Measurements from ENCODE around the gene SRSF12. TPM values are rescaled to one million over a fixed set of nuclear protein-coding genes. Genes with fewer than 3 reads are reported as not detected.

Gene SRSF12
- total RNA-seq, 4 donors from 2014 or later, result 0.74 to 1.4 (median 1.1) TPM

- Histone ChIP-seq H3K27me3 (no peaks in the 10 kb centered on the region), H3K9me3 (no peaks in the 10 kb centered on the region), H3K4me1 (peaks cover 0 to 8% (median 0%) of the 10 kb centered on the region in 3 donors), H3K27ac (no peak overlapping the region), H3K36me3 (no peaks in the 10 kb centered on the region), H3K4me3 (no peak overlapping the region)
- 87 to 95% methylated on average over 7 to 9 of the region's 9 CpGs for WGBS, 2 donors (ENCODE audit: low coverage in 1 of 2)
- ATAC-seq, result no peak
- TF ChIP-seq CTCF (IDR thresholded peaks at IDR 0.05) (no peak), POLR2AphosphoS5 (IDR thresholded peaks at IDR 0.05) (no peak)
Observed at GRCh38 chr6:89111933-89112332, 5.9 kb downstream of the SRSF12 start.

GRCh38 chr6:89110284-89110683 is 7.6 kb downstream of the SRSF12 start:
- TF ChIP-seq POLR2AphosphoS5 (IDR thresholded peaks at IDR 0.05) (no peak), POLR2A (IDR thresholded peaks at IDR 0.05) (no peak), EP300 (IDR thresholded peaks at IDR 0.05) (no peak), CTCF (IDR thresholded peaks at IDR 0.05) (no peak)
- H3K27ac ChIP-seq, result no peak overlapping the region
- H3K36me3 ChIP-seq, result no peaks in the 10 kb centered on the region
- 90 to 100% methylated on average over 2 to 3 of the region's 3 CpGs for WGBS, 2 donors (ENCODE audit: low coverage in 1 of 2)
- no peak for ATAC-seq
- no peaks in the 10 kb centered on the region for H3K4me1 ChIP-seq
- H3K4me3 ChIP-seq, result no peak overlapping the region
- no peaks in the 10 kb centered on the region for H3K27me3 ChIP-seq
- H3K9me3 ChIP-seq, result no peaks in the 10 kb centered on the region

- WGBS, 2 donors (ENCODE audit: low coverage in 1 of 2), result 88 to 96% methylated on average over 2 of the region's 2 CpGs
- TF ChIP-seq POLR2A (IDR thresholded peaks at IDR 0.05) (no peak), EP300 (IDR thresholded peaks at IDR 0.05) (no peak), POLR2AphosphoS5 (IDR thresholded peaks at IDR 0.05) (no peak), CTCF (IDR thresholded peaks at IDR 0.05) (no peak)
Observed at GRCh38 chr6:89100114-89100513, 17.8 kb downstream of the SRSF12 start.

GRCh38 chr6:89098461-89098860 is 19.4 kb downstream of the SRSF12 start:
- WGBS, 2 donors (ENCODE audit: low coverage in 1 of 2), result 92% methylated on average over 7 of the region's 8 CpGs
- no peaks in the 10 kb centered on the region for H3K4me1 ChIP-seq
- no peaks in the 10 kb centered on the region for H3K9me3 ChIP-seq
- no peaks in the 10 kb centered on the region for H3K27me3 ChIP-seq
- no peak for ATAC-seq
- TF ChIP-seq POLR2AphosphoS5 (IDR thresholded peaks at IDR 0.05) (no peak), CTCF (IDR thresholded peaks at IDR 0.05) (no peak), EP300 (IDR thresholded peaks at IDR 0.05) (no peak), POLR2A (IDR thresholded peaks at IDR 0.05) (no peak)
- H3K4me3 ChIP-seq, result no peak overlapping the region
- H3K36me3 ChIP-seq, result peaks cover 0 to 5% of the 10 kb centered on the region in 2 donors
- no peak overlapping the region for H3K27ac ChIP-seq

More at GRCh38 chr6:89100114-89100513, 17.8 kb downstream of the SRSF12 start:
- peaks cover 0 to 5% of the 10 kb centered on the region in 2 donors for H3K36me3 ChIP-seq
- H3K4me3 ChIP-seq, result no peak overlapping the region
- no peaks in the 10 kb centered on the region for H3K9me3 ChIP-seq
- H3K4me1 ChIP-seq, result no peaks in the 10 kb centered on the region
- ATAC-seq, result no peak
- no peak overlapping the region for H3K27ac ChIP-seq
- no peaks in the 10 kb centered on the region for H3K27me3 ChIP-seq

- Histone ChIP-seq H3K4me1 (peaks cover 3 to 71% (median 17%) of the 10 kb centered on the region in 3 donors), H3K4me3 (no peak overlapping the region), H3K36me3 (peaks cover 0 to 25% of the 10 kb centered on the region in 2 donors), H3K9me3 (no peaks in the 10 kb centered on the region), H3K27me3 (no peaks in the 10 kb centered on the region), H3K27ac (no peak overlapping the region)
- no peak for ATAC-seq
- WGBS, 2 donors (ENCODE audit: low coverage in 1 of 2), result 85% methylated on average over 1 of the region's 1 CpG; no CpG with 5 or more reads in 1 of the 2 donors
- TF ChIP-seq CTCF (IDR thresholded peaks at IDR 0.05) (no peak), EP300 (IDR thresholded peaks at IDR 0.05) (no peak), POLR2AphosphoS5 (IDR thresholded peaks at IDR 0.05) (no peak), POLR2A (IDR thresholded peaks at IDR 0.05) (no peak)
Observed at GRCh38 chr6:89087881-89088280, 30.0 kb downstream of the SRSF12 start.
